NCI-H345 treated with DMSO at 0.1 percent for 48 hours (cell line): ENCODE results near the gene TMBIM1.

Experiments
- DNase-seq: peaks from one replicate; lab custom pipeline; 2025; ENCODE audit not compliant: unreplicated experiment; lab: John Stamatoyannopoulos, UW

TMBIM1 gene

DNA sequence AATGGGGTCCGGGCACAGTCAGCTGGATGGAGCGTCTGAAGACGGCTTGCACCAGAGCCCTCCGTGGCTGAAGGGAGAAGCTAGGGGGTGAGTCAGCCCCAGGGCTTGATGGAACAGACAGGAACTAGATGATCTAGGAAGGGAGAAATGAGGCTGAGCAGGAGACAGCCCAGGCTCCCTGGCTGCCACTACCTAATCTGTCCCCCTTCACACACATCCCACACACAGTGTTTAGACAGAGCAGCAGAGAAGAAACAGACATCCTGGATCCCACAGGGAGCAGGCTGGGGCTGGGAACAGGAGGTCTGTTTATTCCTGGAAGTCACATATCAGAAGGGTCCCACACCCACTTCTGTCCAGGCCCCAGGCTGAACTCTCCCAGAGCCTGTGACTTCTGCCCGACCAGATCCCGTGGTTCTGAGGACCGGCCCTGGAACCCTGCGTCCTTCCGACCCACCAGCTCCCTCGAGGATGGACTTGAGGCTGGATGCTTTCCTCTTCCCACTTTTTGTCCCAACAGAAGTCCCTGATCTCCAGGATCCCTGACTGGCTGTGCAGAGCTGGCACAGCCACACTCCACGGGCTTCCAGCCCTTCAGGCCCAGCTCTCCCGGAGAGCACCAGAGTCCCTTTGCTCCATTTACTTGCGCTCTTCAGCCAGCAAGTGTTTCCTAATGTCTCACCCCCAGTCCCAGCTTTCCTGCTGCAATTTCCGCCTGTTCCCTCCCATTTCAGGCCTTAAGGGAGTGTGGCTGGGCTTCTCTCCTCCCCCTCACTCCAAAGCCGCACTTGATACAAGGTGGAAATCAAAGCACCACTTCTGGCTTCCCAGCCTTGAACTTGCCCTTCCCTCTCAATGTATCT lies 33.0 kb downstream of the TMBIM1 start:
- DNase-seq = no peak

DNA sequence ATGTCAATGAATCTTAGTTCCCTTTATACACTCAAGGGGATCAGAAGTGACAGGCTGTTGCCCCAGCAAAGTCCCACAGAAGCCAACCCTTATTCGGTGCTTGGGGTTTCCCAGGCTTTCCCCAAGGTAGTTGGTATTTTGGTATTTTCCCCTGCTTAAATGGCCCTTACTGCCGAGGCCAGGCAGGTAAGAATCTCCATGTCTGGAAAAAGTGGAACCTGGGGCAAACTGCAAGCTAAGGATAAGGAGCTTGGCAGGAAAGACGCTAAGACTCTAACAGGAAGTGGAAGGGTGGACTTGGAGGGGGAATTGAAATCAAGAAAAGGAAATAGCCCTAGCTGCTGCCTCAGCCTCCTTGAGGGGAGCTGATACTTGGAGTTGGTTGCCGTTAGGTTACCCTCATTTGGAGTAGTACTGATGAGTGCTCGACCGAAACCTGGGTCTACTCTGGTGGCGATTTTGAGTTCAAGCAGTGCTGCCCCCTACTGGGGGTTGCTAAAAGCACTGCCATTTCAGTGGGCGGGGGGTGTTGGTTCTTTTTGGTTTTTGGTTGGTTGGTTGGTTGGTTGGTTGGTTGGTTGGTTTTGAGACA lies 34.8 kb downstream of the TMBIM1 start:
- DNase-seq = no peak

- DNase-seq = no peak
These were observed 35.5 kb downstream of the TMBIM1 start for GRCh38 chr2:218256612-218257350.

- DNase-seq = no peak
These were observed 36.9 kb downstream of the TMBIM1 start for GRCh38 chr2:218255446-218255845.

DNA sequence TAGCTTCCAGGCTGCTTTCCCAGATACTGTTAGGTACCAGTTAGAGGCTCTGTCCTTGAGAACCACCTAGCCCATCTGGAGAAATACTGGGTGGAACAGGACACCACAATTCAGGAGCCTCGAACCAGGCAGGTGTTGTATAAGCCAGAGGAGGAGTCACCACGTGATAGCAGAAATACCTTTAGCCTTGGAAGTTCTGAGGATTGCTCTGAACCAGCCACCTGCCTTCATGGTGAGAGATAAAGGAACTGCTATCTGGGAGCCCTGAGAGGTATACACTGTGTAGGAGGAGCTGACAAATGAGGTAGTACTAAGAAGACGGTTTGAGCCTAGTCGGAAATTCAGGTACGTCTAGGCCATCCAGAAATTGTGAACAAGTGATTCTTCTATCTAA lies 39.1 kb downstream of the TMBIM1 start:
- DNase-seq = no peak

GRCh38 chr2:218252509-218253231 lies 39.6 kb downstream of the TMBIM1 start:
- no peak for DNase-seq

GRCh38 chr2:218249691-218250090 lies 42.6 kb downstream of the TMBIM1 start:
- no peak for DNase-seq

- no peak for DNase-seq
These were observed 47.1 kb downstream of the TMBIM1 start for GRCh38 chr2:218245214-218245613.

GRCh38 chr2:218244665-218245064 lies 47.6 kb downstream of the TMBIM1 start:
- DNase-seq = no peak

DNA sequence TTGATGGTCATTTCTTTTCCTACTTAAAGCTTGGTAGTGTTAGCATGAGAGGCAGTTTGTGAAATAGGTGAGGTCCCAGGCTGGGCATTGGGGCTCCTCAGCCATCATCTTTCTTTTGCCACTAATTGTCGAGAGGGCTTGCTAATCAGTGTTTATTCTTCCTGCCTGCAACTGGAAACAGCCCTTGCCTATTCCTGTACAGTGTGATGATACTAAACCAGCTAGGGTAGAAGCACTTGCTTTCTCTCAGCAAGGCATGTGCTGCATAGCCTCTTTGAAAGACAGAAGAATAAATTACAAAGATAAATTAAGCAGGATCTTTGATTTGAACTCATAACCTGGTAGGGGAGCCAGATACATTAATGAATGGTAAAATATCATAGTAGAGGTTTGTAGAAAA lies 48.1 kb downstream of the TMBIM1 start:
- DNase-seq = no peak

GRCh38 chr2:218238887-218239286 lies 53.4 kb downstream of the TMBIM1 start:
- DNase-seq = no peak

- DNase-seq = no peak
These were observed 55.5 kb downstream of the TMBIM1 start for GRCh38 chr2:218236829-218237228.

GRCh38 chr2:218235017-218235416 lies 57.3 kb downstream of the TMBIM1 start:
- no peak for DNase-seq

DNA sequence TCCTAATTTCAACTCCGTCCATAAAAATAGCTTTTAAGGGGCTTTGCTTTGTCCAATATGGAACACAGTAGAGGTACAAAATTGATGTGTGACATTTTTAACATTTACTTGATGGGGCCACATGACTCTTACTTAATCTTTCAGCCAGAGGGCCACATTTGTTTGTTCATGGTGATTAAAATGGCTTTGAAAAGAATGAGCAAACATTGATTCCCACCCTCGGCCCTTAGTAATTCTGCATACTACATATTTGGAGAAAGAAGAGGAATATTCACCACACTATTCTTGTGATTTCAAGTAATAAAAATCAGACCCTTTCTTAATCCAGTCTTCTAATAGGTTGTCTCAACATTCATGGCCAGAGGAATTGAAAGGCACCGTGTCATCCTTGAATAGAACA lies 57.8 kb downstream of the TMBIM1 start:
- DNase-seq = no peak

- DNase-seq = no peak
These were observed 58.8 kb downstream of the TMBIM1 start for GRCh38 chr2:218233543-218233942.

- no peak for DNase-seq
These were observed 61.4 kb downstream of the TMBIM1 start for GRCh38 chr2:218230882-218231281.

- DNase-seq = no peak
These were observed 62.5 kb downstream of the TMBIM1 start for GRCh38 chr2:218229851-218230250.

DNA sequence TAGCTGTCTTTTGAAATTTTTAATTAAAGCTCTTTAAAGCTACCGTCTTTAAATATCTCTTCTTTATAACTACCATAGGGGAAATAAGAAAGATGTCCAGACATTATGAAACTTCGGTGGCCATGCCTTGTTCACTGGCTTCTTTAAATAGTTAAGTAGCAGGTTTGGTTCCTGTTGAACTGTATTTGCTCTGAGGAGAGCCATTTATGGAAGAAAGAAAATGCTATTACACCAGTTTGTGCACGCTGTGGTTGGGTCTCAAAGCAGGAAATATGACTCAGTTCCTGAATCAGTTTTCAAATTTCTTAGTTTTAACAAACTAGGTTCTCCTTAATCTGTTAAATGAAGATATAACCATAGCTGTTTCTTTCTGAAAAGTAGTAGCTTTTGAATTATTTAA lies 63.1 kb downstream of the TMBIM1 start:
- DNase-seq = no peak

DNA sequence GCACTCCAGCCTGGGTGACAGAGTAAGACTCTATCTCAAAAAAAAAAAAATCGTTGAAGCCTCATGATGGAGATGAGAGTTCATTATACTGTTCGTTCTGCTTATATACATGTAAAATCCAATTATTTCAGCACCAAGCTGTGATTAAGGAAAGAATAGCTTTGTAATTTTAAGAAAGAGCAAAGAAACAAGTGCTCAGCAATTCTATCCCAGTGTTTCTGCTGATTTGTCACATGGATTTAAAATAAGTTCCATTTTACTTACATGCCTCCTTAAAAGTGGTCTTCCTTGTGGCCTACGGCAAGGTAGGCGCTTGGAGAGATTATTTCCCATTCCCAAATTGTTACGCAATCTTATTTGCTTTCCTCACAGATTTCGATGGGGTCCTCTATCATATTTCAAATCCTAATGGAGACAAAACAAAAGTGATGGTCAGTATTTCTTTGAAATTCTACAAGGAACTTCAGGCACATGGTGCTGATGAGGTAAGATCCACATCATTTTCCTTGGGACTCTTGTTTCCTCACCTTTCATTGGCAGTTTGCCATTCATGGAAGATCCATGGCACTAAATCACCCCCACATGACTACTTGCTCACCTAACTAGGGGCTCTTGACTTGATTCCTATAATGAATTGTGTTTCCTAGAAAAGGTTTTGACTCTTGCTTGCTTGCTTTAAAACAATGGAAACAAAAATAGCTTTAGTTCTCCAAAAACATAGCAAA lies 63.8 kb downstream of the TMBIM1 start:
- DNase-seq = no peak

GRCh38 chr2:218226903-218227302 lies 65.4 kb downstream of the TMBIM1 start:
- no peak for DNase-seq
